HG03175 (cell line): ENCODE results near the gene ARL10.

Experiments
- ATAC-seq: cut with Tn5 transposase; IDR thresholded peaks from one replicate; pipeline ENCODE4 v1.9.1; 2021; ENCODE audit warnings: mild to moderate bottlenecking, moderate library complexity; ENCODE audit not compliant: unreplicated experiment

The ARL10 gene

GRCh38 chr5:176410486-176411180 is 45.3 kb downstream of the ARL10 start:
- ATAC-seq = no peak

DNA sequence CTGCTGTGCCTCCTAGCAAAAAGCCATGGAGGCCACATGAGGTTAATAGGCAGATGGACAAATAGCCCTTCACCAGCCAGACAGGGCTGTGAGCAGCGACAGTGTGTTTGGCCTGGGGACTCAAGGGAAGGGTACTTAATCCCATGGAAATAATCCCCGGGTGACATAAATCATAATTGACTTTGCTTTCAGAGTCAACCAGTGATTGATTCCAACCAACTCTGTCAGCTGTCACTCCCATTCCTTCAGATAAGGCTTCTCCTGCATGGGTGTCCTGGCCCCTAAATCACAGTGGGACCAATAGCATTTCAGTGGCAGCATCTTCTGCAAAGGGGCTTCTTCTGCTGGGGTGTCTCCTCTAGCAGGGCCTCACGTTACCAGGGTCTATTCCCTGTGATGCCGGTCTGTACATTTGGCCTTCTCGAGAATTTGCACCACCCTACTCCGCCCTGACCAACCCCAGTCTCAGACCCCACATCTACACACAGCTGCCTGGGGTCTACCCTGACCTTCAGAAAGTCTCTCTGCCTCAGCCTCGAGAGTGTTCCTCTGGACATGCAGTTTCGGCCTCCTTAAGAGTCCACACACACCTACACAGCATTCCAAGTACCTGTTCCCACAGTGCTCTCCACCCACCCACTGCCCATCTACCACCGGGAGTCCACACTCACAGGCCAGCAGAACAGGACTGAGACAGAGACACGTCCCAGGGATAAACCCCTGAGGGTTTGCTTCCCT is 47.4 kb downstream of the ARL10 start:
- ATAC-seq = no peak

DNA sequence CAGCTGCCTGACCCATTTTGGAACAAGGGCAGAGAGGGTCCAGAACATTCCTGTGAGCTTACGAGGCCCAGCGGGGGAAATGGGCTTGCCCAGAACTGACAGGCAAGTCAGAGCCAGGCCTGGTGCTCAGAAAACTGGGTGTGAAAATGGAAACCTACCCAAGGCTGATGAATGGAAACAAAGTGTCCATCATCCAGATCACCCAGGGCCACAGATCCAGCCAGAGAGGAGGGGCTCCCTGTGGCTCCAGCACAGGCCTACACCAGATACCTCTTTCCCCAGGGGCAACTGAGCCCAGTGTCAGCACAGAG is 47.9 kb downstream of the ARL10 start:
- no peak for ATAC-seq

DNA sequence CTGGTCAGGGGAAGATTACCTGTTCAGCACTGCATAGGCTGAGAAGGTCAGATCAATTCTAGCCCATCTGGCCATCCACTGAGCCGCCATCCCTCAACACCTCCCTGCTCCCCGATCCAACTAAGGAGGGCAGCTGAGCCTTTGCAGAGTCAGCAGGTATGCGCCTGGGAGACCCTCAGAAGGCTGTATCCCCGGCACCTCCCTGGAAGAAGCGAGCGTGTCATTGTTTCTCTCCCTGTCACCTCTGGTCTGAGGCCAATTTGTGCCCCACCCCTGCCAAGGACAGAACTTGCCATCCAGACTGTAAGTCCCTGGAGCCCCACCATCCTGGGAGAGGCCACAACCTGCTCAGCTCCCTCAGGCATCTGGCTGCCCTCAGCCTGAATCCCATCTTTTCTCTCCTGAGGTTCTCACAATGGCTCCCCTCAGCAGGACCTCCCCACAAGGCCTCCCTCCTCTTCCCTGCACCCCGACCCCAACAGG is 48.5 kb downstream of the ARL10 start:
- no peak for ATAC-seq

- no peak for ATAC-seq
Measured at GRCh38 chr5:176414704-176415103, 49.4 kb downstream of the ARL10 start.

DNA sequence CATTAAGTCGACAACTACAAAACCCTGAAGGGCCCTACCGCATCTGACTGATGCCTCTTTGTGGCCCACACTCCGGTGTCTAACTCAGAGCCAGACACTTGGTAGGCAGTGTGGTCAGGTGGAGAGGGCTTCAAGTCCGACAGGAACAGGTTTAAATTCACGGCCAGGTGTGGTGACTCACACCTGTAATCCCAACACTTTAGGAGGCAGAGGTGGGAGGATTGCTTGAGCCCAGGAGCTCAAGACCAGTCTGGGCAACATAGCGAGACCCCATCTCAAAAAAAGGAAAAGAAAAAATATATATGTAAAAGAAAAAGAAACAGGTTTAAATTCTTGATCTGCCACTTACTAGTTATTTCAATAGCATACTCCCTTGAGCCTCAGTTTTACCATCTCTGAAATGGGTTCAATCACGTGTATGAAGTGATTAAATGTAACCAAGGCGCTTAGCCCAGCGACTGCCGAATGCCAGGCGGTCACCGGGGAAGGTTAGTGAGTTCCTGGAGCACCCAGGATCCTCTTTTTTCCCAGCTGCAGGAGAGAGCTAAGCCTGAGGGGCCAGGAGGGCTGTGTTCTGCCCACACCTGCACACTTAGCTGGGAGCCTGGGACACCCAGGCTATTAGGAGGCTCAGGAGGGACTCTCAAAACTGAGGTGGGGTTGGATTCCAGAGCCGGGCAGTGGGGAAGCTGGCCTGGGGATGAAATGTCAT is 50.1 kb downstream of the ARL10 start:
- no peak for ATAC-seq

DNA sequence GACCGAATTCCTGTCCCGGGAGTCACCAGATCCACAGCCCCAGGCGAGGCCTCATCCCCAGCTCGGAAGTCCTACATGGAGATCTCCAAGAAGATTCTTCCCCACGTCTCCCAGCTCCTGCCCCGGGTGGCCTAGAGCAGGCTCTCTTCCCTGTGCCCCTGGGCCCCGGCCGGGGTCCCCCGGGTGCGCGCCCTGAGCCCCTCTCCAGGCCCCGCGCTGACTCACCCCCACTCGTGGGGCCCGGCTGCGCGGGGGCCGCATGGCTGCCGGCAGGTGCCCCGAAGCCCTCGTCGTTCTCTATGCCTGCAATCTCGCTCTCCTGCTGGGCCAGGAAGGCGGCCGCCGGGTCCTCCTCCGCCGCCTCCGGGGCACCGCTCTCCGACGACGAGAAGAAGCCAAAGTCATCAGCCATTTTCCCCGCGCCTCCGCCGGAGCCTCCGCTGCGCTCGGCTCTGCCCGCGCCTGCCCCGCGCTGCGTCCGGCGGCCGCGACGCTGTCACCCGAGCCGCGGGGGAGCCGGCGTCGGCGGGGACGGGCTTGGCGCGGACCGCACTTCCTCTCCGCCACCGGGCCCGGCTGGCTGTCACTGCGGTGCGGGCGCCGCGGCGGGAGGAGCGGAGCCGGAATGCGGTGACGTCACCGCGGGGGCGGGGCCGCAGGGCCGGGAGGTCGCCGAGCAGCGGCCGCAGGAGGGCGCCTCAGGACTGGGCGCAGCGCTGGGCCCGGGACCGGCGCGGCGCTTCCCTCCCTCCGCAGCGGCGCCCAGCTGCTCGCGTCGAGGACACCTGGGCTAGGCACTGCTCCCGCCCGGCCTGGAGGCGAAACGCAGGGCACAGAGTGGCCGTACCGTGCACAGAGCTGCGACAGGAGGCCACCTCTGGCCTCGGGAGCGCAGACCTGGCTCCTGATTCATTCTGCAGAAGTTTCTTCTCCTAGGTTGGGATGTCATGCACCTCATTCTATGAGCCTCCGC is 51.0 kb downstream of the ARL10 start, which contains the start of gene CLTB:
Gene CLTB (minus strand): TSS at position 588 of the 973 bp plus-strand sequence. CDS start 176 bp downstream, at position 412.
- ATAC-seq = peak; percentile 93

DNA sequence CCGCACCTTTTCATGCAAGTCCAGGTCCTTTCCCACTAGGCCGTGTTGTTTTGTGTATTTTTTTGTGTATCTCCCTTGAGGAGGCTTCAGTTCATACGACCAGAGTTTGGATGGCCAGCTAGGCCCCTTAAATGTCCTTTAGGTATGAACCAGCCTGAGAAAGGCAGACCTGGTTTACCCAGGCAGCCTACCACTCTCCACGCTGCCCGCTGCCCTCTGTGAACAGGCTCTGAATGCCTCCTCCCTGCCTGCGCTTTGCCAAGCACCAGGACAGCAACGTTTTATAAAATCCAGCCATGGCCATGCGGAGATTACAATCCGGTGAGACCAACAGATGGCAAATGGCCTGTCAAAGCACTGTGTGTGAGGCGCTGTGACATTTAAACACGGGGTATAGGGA is 51.7 kb downstream of the ARL10 start:
- ATAC-seq = no peak

- no peak for ATAC-seq
Measured at GRCh38 chr5:176418251-176418650, 53.0 kb downstream of the ARL10 start.

DNA sequence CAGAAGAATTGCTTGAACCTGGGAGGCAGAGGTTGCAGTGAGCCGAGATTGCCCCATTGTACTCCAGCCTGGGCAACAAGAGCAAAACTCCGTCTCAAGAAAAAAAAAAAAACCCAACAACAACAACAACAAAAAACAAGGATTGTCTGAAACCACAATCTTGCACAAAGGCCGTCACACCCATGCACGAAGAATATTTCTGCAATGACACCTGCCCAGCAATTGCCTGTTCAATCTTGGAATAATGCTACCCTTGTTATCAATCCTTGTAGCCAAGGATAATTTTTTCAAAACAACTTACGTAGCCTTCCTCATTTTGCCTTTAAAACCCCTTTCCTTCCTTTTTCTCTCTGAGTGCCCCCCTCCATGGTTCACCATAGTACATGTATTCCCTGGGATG is 54.8 kb downstream of the ARL10 start:
- no peak for ATAC-seq

DNA sequence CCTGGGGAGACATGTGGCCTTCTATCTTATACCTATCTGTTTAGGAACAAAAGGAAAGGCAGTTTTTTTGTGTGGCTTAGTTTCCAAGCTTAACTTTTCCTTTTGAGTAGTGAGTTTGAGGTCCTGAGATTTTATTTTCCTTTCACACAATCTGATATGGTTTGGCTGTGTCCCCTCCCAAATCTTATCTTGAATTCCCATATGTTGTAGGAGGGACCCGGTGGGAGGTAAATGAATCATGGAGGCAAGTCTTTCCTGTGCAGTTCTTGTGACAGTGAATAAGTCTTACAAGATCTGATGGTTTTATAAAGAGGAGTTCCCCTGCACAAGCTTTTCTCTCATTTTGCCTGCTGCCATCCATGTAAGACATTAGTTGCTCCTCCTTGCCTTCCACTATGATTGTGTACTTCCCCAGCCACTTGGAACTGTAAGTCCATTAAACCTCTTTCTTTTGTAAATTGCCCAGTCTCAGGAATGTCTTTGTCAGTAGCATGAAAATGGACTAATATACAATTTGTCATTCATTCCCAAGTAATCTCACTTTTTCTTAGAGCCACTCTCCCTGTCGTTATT is 55.8 kb downstream of the ARL10 start:
- no peak for ATAC-seq

GRCh38 chr5:176424181-176424580 is 58.9 kb downstream of the ARL10 start:
- ATAC-seq = no peak

GRCh38 chr5:176425138-176425537 is 59.9 kb downstream of the ARL10 start:
- ATAC-seq = no peak

DNA sequence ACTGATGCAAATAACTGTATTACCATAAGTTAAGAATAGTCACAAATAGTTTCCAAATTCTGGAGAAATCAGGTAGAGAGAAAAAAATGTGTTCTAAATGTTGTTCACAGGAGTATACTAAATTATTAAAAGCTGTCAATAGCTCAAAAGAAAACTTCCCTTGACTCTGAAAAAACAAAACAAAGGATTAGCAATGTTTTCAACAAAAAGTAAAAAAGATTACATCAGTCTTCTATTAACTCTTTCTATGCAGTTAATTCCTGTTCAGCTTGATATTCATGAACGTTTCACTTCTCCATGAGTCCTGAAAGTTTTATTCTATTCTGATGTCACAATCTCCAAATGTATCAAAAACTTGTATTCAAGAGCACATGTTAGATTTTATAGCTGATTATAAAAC is 60.5 kb downstream of the ARL10 start:
- no peak for ATAC-seq

DNA sequence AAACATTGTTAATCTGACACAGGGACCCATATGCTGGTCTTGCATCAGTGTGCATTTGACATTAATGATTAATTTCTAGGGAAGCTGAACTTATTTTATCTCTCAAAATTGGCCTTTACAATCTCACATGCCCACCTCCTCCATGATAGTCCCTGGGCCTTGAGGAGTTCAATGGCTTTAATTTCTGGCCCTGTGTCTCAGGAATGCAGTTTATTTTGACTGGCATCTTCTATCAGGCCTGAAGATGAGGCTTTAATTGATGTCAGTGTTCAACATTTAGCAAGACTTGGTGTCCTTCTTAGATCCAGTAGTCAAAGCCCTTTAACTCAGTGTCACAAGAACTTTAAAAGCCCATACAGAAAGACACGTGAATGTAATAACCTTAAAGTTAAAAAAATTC is 61.6 kb downstream of the ARL10 start:
- no peak for ATAC-seq

- no peak for ATAC-seq
Measured at GRCh38 chr5:176427971-176428370, 62.7 kb downstream of the ARL10 start.

- no peak for ATAC-seq
Measured at GRCh38 chr5:176429972-176430371, 64.7 kb downstream of the ARL10 start.
